GM18505 (cell line): ENCODE data around the gene ACOXL.
A peak's percentile ranks its signal among the peaks of the same experiment; 100 is the strongest.

Experiments used
- ATAC-seq: cut with Tn5 transposase; IDR thresholded peaks from one replicate; pipeline ENCODE4 v1.9.1; 2021; ENCODE audit not compliant: unreplicated experiment
- POLR2A ChIP-seq: IDR thresholded peaks from 4 replicates; pipeline ENCODE4 v1.6.1; 2011; ENCODE audit warnings: borderline replicate concordance; ENCODE audit not compliant: insufficient read depth, insufficient read length; ENCODE audit errors: extremely low read depth

The ACOXL gene

DNA sequence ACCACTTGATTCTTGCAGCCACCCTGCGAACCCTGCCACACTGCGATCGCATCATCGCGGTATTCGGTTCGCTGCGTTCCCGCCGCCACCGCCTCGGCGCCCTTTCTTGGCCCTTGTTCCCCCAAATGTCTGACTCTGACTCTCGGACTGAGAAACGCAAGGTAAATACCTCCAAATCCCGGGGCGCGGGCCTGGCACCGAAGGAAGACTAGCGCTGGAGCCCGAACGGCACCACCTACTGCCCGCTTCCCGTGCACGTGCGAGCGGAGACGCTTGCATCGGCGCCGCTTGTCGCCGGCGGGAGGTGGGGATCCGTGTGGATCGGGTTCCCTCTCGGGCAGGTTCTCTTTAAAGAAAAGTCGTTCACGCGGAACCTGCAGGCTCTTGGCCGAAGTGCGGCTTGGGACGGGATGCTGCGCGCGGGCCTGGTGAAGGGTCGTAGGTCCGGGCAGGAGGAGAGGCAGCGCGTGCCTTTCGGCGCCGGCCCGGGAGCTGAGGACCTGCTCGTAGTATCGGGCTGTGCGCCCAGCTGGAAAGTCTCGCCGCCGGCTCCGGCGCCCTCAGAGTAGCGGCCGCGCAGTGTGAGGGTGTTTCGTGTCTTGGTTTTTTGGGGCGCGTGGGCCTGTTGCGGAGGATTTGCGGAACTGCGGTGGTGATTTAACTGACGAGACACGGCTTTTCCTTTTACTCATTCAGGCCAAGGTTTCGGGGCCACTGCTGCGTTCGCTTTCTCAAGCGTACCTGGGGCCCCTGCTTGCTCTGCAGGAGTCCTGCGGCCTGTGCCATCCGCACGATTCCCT is 388.9 kb downstream of the ACOXL start:
- TF ChIP-seq POLR2A = no peak
- ATAC-seq = no peak

DNA sequence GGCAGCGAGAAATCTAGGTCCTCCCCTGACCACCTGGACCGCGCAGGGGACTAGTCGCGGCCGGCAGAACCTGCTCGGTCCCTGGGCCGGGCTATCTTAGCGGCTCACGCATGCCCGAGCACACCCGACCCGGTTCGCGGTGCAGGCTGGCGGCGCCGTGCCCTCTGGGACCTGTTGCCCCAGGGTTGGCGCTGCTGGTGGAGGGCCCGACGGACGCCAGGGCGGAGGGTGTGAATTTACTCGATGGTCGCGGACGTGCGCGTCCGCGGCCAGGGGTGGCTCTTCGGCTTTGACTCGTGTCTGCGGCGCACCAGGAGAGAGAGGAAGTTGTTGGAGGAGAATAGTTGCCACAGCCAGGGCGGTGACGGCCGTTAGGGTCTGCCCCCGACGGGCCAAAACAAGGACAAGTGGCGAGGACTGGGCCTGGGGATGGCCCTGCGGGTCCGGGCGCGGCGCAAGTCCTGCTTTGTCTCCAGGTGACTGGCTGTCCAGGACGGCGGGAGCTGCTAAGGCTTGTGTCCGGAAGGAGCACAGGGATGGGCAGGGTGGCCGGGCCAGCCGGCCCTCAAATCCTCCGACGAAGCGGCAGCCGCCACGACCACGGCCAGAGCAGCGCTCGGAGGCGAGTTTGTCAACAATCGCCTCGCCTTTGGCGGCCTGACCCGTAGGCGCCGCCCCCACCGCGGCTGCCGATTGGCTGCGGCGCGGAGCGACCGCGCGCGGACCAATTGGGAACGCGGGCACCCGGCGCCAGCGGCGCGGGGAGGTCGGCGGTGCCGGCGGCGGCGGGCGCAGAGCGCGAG is 389.7 kb downstream of the ACOXL start:
- ATAC-seq = peak; percentile 31
- no peak for TF ChIP-seq POLR2A

DNA sequence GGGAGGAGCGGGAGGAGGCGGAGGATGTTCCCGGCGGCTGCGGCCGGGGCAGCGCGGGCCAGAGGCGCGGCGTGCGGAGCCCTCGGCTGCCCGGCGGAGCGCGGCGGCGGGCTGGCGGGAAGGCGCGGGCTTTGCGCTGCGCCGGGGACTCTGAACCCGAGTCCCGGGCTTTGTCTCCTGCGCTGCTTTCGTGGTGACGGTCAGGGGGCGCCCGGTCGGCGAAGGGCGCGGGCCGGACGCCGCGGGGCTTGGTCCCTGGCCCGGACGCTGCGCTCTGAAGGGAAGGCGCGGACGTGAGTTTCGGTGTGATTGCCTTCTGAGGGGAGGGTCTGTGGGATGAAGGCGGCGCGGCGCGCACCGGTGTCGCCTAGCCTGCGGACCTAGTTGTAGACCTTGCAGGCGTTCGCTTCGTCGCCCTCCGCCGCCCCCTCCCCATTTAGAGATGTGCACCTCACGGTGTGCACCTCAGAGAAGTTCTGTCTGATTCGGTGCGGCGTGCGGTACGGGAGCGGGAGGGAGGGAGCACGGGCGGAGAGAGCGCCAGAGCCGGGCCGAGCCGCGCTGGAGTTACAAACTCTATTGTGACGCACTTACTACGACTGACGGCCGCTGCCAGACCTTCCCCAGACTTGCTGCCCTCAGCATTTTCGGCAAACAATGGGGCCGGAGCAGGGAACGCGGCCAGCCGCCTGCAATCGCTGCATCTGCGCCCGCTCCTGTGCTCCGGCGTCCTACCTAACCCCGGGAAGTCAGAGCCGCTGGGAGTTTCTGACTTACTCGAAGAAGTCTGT is 390.5 kb downstream of the ACOXL start:
- no peak for TF ChIP-seq POLR2A
- ATAC-seq = peak; percentile 2

- TF ChIP-seq POLR2A = no peak
- ATAC-seq = no peak
These were observed 391.4 kb downstream of the ACOXL start for GRCh38 chr2:111123751-111124150.

- no peak for ATAC-seq
These were observed 394.2 kb downstream of the ACOXL start for GRCh38 chr2:111126581-111126980.

GRCh38 chr2:111127351-111127750 is 395.0 kb downstream of the ACOXL start:
- no peak for ATAC-seq
- TF ChIP-seq POLR2A = no peak

More at GRCh38 chr2:111126581-111126980, 394.2 kb downstream of the ACOXL start:
- no peak for TF ChIP-seq POLR2A

- no peak for TF ChIP-seq POLR2A
- ATAC-seq = no peak
These were observed 395.7 kb downstream of the ACOXL start for GRCh38 chr2:111128096-111128495.

DNA sequence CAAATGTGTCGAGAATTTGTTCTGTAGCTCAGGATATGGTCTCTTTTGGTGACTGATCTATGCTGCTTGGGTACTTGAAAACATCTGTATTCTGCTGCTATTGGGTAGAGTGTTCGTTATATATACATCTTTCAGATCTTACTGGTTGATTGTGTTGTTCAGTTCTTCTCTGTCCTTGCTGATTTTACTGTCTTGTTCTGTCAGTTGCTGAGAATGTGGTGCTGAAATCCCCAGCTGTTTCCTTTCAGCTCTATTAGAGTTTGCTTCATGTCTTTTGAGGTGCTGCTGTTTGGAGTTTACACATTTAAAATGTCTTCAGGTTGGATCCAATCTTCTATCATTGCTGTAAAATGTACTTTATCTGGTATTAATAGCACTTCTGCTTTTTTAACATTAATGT is 401.2 kb downstream of the ACOXL start:
- no peak for TF ChIP-seq POLR2A

DNA sequence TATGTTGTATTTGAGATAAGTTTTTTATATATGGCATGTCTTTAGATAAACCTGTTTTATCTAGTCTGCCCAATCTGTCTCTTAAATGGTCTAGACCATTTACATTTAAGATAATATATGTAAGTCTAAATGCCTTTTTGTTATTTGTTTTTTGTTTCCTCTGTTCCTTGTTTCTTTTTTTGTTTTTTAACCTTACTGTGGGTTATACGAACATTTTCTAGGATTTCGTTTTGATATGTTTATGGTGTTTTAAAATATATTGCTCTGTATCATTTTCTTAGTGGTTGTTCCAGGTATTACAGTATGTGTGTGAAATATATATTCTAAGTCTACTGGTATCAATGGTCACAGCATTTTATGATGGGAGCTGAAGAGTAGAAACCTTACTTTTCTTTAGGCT is 401.7 kb downstream of the ACOXL start:
- no peak for TF ChIP-seq POLR2A
- ATAC-seq = no peak

More for the DNA sequence above, 401.2 kb downstream of the ACOXL start:
- ATAC-seq = no peak

GRCh38 chr2:111135237-111135909 is 403.0 kb downstream of the ACOXL start:
- TF ChIP-seq POLR2A = no peak
- ATAC-seq = no peak

DNA sequence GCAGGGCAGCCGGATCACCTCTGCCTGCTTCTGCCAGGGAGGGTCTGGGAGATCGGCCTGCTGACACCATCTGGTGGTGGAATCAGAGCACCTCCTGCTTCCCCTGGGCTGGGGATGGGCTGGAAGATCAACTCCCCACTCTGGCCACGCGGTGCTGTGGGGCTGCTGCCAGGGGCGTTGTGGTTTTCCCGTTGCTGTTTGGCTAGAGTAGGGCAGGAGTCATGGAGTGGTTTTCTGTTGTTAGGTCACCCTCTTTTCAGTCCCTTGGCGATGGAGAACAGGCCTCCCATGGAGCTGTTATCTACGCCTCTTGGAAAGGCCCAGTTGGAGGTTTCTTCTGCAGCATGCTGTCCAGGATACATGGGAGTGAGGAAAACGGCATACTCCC is 403.5 kb downstream of the ACOXL start:
- TF ChIP-seq POLR2A = no peak
- no peak for ATAC-seq

GRCh38 chr2:111138839-111139238 is 406.5 kb downstream of the ACOXL start:
- ATAC-seq = no peak
- TF ChIP-seq POLR2A = no peak

GRCh38 chr2:111139637-111140317 is 407.4 kb downstream of the ACOXL start:
- TF ChIP-seq POLR2A = no peak
- no peak for ATAC-seq

GRCh38 chr2:111140815-111141214 is 408.4 kb downstream of the ACOXL start:
- no peak for TF ChIP-seq POLR2A
- ATAC-seq = no peak
